Activated B cell treated with CpG ODN at 0.5 μM for 24 hours (primary cell): ENCODE measurements around the gene SLC9A9. TPM values are rescaled to one million over a fixed set of nuclear protein-coding genes. Genes with fewer than 3 reads are reported as not detected.
"Not testable (repeated sequence)": the region's sequence is repeated elsewhere in the genome, so short reads cannot be mapped to it uniquely, and the experiment has no call there.

Experiments used
- ATAC-seq: fragments of 200-7000 bp; cut with Tn5 transposase; one replicate; pipeline ENCODE4 v1.10.0; 2021; ENCODE audit warnings: low read depth, mild to moderate bottlenecking, moderate library complexity
- CTCF ChIA-PET: fragments of 350-600 bp; sonication (Branson Sonifier 250); formaldehyde crosslinking; loops from one replicate; lab custom pipeline; 2021; ENCODE audit warnings: antibody characterized with exemption; lab: Charles Lee
- POLR2A ChIA-PET: fragments of 350-600 bp; sonication (Branson Sonifier 250); formaldehyde crosslinking; loops from one replicate; lab custom pipeline; 2021; ENCODE audit warnings: antibody characterized with exemption; lab: Charles Lee
- DNase-seq: peaks from one replicate; pipeline ENCODE4 v3.0.0; 2022
- H3K27ac Mint-ChIP-seq: one replicate; pipeline ENCODE4 v1.8.0; 2020; ENCODE audit warnings: mixed read lengths
- H3K27me3 Mint-ChIP-seq: one replicate; pipeline ENCODE4 v1.8.0; 2021; ENCODE audit warnings: mixed read lengths
- H3K36me3 Mint-ChIP-seq: one replicate; pipeline ENCODE4 v1.8.0; 2021; ENCODE audit warnings: low read depth, mixed read lengths
- H3K4me1 Mint-ChIP-seq: one replicate; pipeline ENCODE4 v1.8.0; 2021; ENCODE audit warnings: mixed read lengths
- H3K4me3 Mint-ChIP-seq: one replicate; pipeline ENCODE4 v1.8.0; 2020; ENCODE audit warnings: mild to moderate bottlenecking, mixed read lengths
- H3K9me3 Mint-ChIP-seq: one replicate; pipeline ENCODE4 v1.8.0; 2020; ENCODE audit warnings: mixed read lengths
- CTCF ChIP-seq: fragments of 200-600 bp; IDR thresholded peaks from one replicate; pipeline ENCODE4 v1.8.0; 2022; ENCODE audit warnings: antibody characterized with exemption, mild to moderate bottlenecking
- intact Hi-C: fragments of 100-400 bp; cut with micrococcal nuclease; formaldehyde crosslinking; loops from one replicate; pipeline ENCODE4 v1.15.1; 2024
- total RNA-seq: library from RNA; stranded (reverse); gene quantifications from 2 replicates; pipeline ENCODE4 v1.2.3, GENCODE V29; 2022

Gene SLC9A9
- total RNA-seq, 1 donor from 2014 or later = 9.4 TPM

DNA sequence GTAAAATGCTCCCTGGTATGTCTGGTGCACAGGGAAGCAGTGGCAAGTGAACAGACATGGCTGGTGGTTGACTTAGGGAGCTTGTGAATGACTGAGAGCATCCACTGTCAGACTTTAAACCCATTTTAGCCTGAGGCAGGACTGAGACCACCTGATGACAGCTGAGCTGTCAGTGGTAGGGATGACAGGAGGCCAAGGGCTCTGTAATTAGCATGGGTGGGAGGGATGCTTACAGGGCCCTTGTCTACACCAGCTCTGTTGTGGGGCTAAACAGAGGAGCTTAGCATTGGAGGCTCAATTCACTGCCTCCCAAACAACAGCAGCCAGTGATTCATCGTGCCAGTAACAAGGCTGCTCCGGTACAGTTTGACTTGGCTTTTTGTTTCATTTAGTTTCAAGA is 559.3 kb downstream of the SLC9A9 start:
- CTCF ChIA-PET = interaction anchor here (1.4 kb wide), 1 partner anchor 385 kb away, joined by 3 read pairs; no protein-coding TSS in a partner anchor
- Mint-ChIP-seq H3K4me3 (no peak overlapping the region), H3K27ac (peak overlapping the region; percentile 15), H3K9me3 (no peaks in the 10 kb centered on the region), H3K4me1 (peaks cover 6% of the 10 kb centered on the region), H3K27me3 (no peaks in the 10 kb centered on the region), H3K36me3 (peaks cover 2% of the 10 kb centered on the region)
- intact Hi-C loops = no loop called here
- ATAC-seq (no peak), DNase-seq (no peak)
- POLR2A ChIA-PET = no interaction called here
- TF ChIP-seq CTCF = no peak

- TF ChIP-seq CTCF = no peak
- ChIA-PET POLR2A (no interaction called here), CTCF (no interaction called here)
- intact Hi-C loops = no loop called here
- Mint-ChIP-seq H3K4me3 (no peak overlapping the region), H3K4me1 (peaks cover 6% of the 10 kb centered on the region), H3K27me3 (no peaks in the 10 kb centered on the region), H3K36me3 (peaks cover 2% of the 10 kb centered on the region), H3K27ac (no peak overlapping the region), H3K9me3 (no peaks in the 10 kb centered on the region)
- no peak for DNase-seq
- ATAC-seq = no peak
Measured at GRCh38 chr3:143287403-143287802, 560.9 kb downstream of the SLC9A9 start.

DNA sequence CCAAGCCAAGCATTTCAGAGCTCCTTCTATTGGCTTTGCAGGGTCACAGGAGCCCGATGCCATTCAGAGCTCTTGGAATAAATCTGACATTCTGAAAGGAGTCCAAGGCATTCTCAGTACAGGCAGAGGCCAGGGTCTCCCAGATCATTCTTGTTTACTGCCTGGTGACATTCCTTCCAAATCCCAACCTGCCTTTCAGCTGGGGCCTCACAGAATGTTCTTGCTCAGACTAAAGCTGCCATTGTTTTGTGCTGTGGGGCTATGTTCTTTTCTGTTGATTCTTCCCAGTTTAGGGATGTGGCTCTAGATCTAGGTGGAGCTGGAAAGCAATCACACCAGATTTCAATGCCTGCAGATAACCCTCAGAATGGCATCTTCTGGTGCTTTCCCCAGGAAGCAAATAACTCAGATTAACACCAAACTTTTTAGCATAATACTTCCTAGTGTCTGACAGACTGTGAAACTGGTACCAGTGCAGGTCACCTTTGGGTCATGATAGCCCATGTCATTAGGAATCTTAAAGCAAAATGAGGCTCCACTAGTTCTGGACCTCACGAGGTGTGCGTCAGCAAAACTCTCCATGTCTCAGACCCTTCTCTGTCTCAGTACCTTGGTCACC is 561.8 kb downstream of the SLC9A9 start:
- intact Hi-C loops = no loop called here
- CTCF ChIA-PET = no interaction called here
- Mint-ChIP-seq H3K4me1 (peaks cover 6% of the 10 kb centered on the region), H3K36me3 (peaks cover 2% of the 10 kb centered on the region), H3K27me3 (no peaks in the 10 kb centered on the region), H3K4me3 (no peak overlapping the region), H3K27ac (no peak overlapping the region), H3K9me3 (no peaks in the 10 kb centered on the region)
- POLR2A ChIA-PET = no interaction called here
- TF ChIP-seq CTCF = no peak
- ATAC-seq (no peak), DNase-seq (no peak)

DNA sequence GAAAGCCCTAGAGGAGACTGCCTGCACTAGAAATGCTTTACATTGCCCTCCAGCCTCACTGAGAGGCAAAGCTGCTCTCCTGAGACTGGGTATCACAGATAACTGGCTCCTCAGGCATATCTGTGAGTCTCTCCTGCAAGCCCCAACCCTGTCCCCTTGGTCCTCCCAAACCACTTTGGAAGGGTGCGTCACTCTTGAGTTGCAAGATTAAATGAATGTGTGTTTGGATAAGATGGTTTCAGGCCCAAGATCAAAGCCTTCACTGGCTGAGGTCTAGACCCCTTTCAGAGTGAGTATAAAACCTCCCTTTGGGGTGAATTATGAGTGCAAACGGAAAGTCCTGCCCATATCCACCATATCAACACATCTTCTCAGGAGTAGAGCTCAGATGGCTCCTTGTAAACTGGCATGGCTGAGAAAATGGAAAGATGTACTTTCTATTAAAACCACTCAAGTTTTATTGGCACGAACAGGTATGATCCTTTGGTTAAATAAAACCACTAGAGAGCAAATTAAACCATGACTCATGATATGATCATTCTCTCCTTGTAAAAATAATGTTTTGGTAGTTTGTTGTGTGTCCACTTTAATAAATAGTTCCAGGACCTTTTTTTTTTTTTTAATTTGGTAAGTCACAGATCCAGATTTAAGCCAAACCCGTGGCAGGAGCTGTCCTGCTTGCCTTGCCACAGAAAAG is 564.7 kb downstream of the SLC9A9 start:
- ChIA-PET POLR2A (interaction anchor here (0.7 kb wide), 1 partner anchor 109 kb away, joined by 3 read pairs; no protein-coding TSS in a partner anchor), CTCF (no interaction called here)
- peaks cover 6% of the 10 kb centered on the region for H3K4me1 Mint-ChIP-seq
- peaks cover 4% of the 10 kb centered on the region for H3K36me3 Mint-ChIP-seq
- TF ChIP-seq CTCF = no peak
- no peak overlapping the region for H3K27ac Mint-ChIP-seq
- no peak for ATAC-seq
- no peaks in the 10 kb centered on the region for H3K27me3 Mint-ChIP-seq
- no peak for DNase-seq
- no peak overlapping the region for H3K4me3 Mint-ChIP-seq
- intact Hi-C loops = no loop called here
- no peaks in the 10 kb centered on the region for H3K9me3 Mint-ChIP-seq

DNA sequence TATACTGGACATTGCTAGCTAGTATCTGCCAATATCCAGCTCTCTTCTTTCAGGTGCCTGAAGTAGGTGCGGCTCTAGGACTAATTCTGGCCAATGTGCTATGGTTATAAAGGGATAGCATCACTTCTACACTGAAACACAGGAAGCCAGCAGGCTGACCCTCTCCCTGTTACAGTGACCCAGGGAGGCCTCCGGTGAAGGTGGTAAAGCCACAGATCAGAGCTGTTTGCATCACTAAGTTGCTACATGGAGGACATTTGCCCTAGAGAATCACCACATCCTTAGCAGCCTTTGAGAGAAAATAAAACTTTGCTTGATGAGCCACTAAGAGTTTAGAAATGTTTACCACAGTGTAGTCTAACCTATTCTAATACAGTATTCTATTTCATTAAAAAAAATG is 567.3 kb downstream of the SLC9A9 start:
- no peak for TF ChIP-seq CTCF
- H3K27ac Mint-ChIP-seq = no peak overlapping the region

DNA sequence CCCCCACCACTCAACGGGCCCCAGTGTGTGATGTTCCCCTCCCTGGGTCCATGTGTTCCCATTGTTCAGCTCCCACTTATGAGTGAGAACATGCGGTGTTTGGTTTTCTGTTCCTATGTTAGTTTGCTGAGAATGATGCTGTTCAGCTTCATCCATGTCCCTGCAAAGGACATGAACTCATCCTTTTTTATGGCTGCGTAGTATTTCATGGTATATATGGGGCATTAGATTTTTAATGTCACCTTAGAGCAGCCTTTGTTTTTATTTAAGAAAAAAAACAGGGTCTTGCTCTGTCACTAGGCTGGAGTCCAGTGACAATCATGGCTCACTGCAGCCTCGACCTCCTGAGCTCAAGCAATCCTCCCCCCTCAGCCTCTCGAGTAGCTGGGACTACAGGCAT is 568.7 kb downstream of the SLC9A9 start:
- CTCF ChIA-PET, intact Hi-C loops: not testable (repeated sequence)

More for the DNA sequence above, 567.3 kb downstream of the SLC9A9 start:
- ChIA-PET POLR2A (no interaction called here), CTCF (no interaction called here)
- no peak for ATAC-seq
- H3K36me3 Mint-ChIP-seq = peaks cover 4% of the 10 kb centered on the region
- H3K27me3 Mint-ChIP-seq = no peaks in the 10 kb centered on the region
- H3K9me3 Mint-ChIP-seq = no peaks in the 10 kb centered on the region
- H3K4me3 Mint-ChIP-seq = no peak overlapping the region
- no peak for DNase-seq
- intact Hi-C loops = no loop called here
- peaks cover 4% of the 10 kb centered on the region for H3K4me1 Mint-ChIP-seq

More for the DNA sequence above, 568.7 kb downstream of the SLC9A9 start:
- ATAC-seq, H3K4me3 Mint-ChIP-seq, H3K36me3 Mint-ChIP-seq, H3K27me3 Mint-ChIP-seq, H3K27ac Mint-ChIP-seq, POLR2A ChIA-PET, H3K9me3 Mint-ChIP-seq, DNase-seq, H3K4me1 Mint-ChIP-seq: not testable (repeated sequence)
